Effector CD8-positive, alpha-beta T cell (primary cell): ENCODE data around the gene GAL.
"Not testable (repeated sequence)": the region's sequence is repeated elsewhere in the genome, so short reads cannot be mapped to it uniquely, and the experiment has no call there.

Source experiments
- DNase-seq: peaks from one replicate; lab custom pipeline; 2025; lab: John Stamatoyannopoulos, UW
- total RNA-seq, 4 experiments: gene quantifications; one replicate each; lab custom pipeline; 2026; lab: John Stamatoyannopoulos, UW

GAL gene
- total RNA-seq, result 0 to 0.12 (median 0.04) reads per million in 4 experiments

GRCh38 chr11:68684385-68685356, at the start of gene GAL:
TSS of gene GAL (plus strand) at chr11:68684544. CDS start at chr11:68684924, 380 bp downstream.
- no peak for DNase-seq

GRCh38 chr11:68634606-68635005, 49.7 kb upstream of the GAL start:
- DNase-seq, result not testable (repeated sequence)

DNA sequence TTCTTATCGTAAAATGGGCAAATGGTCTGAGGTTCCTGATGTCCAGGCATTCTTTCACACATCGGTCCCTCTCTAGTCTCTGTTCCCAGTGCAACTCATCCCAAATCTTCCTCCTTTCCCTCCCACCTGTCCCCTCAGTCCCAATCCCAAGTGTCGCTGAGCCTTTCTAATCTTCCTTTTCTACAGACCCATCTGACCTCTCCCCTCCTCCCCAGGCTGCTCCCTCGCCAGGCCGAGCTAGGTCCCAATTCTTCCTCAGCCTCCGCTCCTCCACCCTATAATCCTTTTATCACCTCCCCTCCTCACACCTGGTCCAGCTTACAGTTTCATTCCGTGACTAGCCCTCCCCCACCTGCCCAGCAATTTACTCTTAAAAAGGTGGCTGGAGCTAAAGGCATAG, 49.2 kb upstream of the GAL start:
- DNase-seq, result not testable (repeated sequence)

DNA sequence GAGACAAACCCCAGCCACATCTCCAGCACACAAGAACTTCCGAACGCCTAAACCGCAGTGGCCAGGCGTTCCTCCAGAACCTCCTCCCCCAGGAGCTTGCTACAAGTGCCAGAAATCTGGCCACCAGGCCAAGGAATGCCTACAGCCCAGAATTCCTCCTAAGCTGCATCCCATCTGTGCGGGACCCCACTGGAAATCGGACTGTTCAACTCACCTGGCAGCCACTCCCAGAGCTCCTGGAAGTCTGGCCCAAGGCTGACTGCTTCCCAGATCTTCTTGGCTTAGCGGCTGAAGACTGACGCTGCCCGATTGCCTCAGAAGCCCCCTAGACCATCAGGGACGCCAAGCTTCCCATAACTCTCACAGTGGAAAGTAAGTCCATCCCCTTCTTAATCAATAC, 48.5 kb upstream of the GAL start:
- not testable (repeated sequence) for DNase-seq

- DNase-seq, result not testable (repeated sequence)
Observed at GRCh38 chr11:68639322-68639721, 45.0 kb upstream of the GAL start.

GRCh38 chr11:68641880-68642279, 42.5 kb upstream of the GAL start:
- DNase-seq, result no peak

- DNase-seq, result no peak
Observed at GRCh38 chr11:68643585-68643984, 40.8 kb upstream of the GAL start.

GRCh38 chr11:68646832-68647231, 37.5 kb upstream of the GAL start:
- no peak for DNase-seq

DNA sequence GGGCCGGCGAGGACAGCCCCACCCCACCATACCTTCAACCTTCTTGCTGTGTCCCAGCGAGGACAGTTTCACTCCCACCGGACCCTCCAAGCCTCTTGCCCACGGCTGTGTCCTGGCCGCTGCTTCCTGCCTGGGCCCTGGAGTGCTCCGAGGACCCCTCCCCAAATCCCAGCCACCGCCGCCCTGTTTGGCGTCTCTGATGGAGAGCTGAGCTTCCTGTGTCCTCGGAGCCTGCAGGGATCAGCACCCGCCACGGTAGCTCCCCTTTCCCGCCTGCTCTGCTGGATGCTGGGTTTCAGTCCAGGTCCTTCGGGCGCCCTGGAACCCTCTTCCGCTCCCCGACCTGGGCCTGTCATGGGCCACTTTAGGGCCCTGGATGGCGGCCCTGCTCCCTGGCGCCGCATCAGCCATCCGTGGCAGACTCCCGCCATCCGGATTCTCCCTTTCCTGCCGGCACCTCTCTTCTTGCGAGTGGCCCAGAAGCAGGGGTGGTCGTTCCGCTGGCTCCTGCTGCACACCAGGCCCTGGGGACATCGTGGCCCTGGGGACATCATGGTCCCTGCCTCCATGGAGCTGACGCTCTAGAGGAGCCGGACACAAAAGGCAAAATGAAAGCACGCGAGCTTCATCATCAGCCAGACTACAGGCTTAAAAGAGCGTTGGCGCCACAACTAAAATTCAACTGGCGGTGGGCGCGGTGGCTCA, 34.3 kb upstream of the GAL start:
- DNase-seq, result no peak

DNA sequence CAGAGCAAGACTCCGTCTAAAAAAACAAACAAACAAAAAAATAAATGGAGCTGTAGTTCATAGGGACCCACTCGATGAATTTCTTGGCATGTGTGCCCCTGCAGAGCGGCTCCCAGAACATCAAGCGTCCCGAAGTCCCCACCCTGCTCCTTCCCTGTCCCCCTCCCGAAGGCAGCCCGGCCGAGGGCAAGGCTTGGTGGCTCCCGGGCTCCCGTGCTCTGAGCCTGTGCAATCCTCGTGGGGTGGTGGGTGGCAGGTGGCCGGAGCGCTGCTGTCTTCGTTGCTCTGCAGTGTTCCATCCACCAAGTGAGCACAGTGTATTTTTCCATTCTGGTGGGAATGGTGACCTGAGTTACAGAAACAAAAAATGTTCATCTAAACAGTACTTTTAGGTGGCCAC, 33.5 kb upstream of the GAL start:
- no peak for DNase-seq

- no peak for DNase-seq
Observed at GRCh38 chr11:68651208-68651984, 32.9 kb upstream of the GAL start.

DNA sequence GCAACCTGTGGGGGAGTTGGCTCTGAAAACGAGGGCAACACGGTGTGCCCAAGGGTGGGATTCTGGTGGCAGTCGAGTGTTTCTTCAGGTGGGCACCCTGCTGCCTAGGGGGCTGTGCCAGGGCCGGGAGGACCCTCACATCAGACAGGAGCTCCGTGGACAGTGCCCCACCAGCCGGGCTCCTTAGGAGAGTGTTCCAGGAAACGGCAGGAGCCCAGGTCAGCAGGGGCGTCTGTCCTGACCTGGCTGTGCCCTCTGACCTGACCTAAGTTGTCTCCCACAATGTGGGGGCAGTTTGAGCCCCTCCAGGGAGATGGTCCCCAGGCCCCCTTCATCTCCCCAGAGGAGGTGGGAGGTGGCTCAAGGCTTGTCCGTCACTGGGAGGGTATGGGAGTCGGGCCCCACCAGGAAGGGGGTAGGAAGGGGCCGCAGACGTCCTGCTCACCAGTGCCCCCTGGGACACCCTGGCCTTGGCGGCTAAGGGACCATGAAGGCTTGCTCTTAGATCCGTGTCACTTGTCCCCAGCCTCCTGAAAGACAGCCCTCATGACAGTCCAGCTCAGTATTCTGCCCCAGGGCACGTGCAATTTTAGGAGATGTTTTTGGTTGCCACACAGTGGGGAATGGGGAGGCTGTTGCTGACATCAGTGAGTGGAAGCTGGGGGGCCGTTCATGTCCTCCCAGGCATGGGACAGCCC, 32.2 kb upstream of the GAL start:
- no peak for DNase-seq

- no peak for DNase-seq
Observed at GRCh38 chr11:68652683-68653156, 31.6 kb upstream of the GAL start.

DNA sequence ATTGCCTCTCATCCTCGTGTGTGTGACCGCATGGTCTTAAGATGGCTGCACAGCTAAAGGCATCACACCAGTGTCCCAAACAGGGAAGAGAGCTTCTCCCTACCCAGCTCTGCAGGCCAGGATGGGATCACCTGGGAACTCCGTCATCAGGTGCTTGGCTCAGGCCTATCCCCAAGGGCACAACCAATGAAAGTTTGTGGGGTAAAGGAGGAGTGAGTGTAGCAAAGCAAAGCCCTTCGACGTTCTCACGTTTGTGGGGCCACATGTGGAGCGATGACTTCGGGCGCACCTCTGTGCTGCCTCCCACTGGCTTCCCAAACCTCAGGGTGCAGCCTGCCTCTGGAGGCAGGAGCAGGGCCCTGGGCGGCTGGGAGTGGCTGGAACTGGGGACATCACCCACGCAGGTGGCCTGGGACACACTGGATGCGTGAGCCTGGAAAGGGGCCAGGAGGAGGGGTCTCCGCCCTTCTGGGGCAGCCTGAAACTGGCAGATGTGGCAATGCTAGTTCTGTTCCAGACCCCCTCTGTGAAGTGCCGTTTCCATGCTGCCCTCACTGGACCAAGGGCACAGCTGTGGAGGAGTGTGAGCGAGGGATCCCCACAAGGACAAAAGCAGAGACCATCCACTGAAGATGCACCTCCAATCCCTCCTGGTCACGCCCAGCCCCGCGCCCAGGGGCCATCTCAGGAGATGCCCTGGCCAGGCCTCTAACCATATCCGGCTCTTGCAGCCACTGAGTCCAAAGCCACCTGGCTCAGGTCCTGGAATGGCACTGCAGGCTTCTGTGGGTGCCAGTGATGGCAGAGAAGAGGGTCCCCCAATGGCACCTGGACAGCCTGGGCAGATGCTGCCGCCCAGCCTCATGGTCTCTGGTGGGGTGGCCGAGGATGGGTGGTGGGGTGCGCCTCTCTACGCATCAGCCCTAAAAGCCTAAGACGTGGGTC, 30.6 kb upstream of the GAL start:
- DNase-seq, result no peak

- no peak for DNase-seq
Observed at GRCh38 chr11:68654978-68655377, 29.4 kb upstream of the GAL start.

DNA sequence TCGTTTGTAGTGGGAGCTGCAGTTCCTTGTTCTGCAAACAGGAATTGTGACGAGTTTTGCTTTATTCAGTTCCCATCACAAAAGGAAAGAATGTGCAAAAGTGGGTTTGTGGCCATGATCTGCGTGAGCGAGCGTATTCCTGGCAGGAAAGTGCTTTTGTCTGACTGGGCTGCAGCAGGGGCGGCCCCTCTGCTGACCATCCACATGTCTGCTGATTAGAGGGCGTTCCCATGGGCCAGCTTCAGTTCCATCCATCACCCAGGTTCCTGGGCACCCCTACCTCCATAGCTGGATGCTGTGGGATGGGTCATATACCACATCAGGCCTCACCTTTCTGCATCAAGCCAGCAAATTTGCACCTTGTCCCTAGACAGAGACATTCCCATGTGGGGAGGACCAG, 28.9 kb upstream of the GAL start:
- no peak for DNase-seq

- no peak for DNase-seq
Observed at GRCh38 chr11:68655806-68656205, 28.5 kb upstream of the GAL start.

DNA sequence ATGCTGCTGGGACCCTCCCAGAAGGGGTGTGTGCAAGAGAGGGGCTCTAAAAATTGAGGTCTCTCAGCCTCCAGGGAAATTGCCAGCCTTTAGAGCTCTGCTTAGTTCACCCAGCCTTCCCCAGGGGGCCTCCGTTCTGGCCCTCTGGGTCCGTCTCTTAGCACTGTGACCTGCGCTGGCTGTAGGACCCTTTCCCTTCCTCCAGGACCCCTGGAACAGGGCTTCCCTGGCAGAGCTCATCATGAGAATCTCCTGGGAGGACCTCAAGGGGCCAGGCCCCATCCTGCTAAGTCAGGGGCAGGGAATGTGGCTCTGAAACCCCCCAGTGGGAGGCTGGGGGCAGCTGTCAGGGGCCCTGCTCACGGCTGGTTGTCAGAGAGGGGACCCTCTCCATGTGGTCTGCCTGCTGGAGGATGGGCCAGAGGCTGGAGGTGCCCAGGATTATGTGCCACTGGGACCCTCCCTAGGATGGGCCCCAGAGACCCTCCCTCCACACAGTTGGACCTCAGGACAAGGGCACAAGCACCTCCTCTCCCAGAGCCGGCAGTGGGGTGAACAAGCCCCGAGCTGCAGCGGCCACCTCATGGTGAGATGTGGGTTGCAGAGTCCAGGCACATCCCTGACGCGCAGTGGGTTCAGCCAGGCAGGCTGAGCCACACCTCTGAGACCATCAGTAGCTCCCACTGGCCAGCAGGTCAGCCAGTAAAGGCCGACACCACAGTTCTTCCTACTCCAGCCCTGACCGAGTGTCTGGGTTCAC, 27.1 kb upstream of the GAL start:
- DNase-seq, result no peak

GRCh38 chr11:68658097-68658496, 26.2 kb upstream of the GAL start:
- no peak for DNase-seq
